Measurements from ENCODE around the gene CUX1.

DNA sequence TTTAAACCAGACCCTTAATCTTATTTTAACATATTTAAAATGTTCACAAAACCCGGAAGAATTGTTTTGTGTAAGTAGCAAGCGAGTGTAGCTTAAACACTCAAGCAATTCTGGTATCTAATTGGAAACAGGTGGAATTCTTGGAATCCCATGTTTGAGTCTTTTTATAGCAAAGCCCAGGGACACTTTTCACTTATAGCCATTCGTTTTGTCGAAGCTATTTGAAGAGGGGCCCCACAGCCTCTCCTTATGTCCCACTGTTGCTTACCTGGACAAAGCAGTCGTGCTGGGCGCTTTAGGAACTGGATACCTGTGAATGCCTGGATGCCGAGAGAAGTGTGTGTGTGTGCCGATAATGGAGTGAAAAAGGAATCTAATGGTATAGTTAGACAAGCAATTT is 3.3 kb downstream of the CUX1 start:
- TF ChIP-seq, protein P1, sequence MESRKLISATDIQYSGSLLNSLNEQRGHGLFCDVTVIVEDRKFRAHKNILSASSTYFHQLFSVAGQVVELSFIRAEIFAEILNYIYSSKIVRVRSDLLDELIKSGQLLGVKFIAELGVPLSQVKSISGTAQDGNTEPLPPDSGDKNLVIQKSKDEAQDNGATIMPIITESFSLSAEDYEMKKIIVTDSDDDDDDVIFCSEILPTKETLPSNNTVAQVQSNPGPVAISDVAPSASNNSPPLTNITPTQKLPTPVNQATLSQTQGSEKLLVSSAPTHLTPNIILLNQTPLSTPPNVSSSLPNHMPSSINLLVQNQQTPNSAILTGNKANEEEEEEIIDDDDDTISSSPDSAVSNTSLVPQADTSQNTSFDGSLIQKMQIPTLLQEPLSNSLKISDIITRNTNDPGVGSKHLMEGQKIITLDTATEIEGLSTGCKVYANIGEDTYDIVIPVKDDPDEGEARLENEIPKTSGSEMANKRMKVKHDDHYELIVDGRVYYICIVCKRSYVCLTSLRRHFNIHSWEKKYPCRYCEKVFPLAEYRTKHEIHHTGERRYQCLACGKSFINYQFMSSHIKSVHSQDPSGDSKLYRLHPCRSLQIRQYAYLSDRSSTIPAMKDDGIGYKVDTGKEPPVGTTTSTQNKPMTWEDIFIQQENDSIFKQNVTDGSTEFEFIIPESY (IDR thresholded peaks at IDR 0.05) = no peak
- no peak for TF ChIP-seq HCFC1 (IDR thresholded peaks at IDR 0.05; ENCODE audit: low read length)
- no peak for TF ChIP-seq HDAC2 (IDR thresholded peaks at IDR 0.05)
- no peak for TF ChIP-seq MEF2A (IDR thresholded peaks at IDR 0.05; ENCODE audit: insufficient read depth, low read depth, low read length)
- no peak for TF ChIP-seq POLR2AphosphoS5 (IDR thresholded peaks at IDR 0.05; ENCODE audit: low read length)
- TF ChIP-seq, protein P2, sequence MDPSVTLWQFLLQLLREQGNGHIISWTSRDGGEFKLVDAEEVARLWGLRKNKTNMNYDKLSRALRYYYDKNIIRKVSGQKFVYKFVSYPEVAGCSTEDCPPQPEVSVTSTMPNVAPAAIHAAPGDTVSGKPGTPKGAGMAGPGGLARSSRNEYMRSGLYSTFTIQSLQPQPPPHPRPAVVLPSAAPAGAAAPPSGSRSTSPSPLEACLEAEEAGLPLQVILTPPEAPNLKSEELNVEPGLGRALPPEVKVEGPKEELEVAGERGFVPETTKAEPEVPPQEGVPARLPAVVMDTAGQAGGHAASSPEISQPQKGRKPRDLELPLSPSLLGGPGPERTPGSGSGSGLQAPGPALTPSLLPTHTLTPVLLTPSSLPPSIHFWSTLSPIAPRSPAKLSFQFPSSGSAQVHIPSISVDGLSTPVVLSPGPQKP (IDR thresholded peaks at IDR 0.05; ENCODE audit: low read depth, low read length) = no peak
- no peak for TF ChIP-seq EZH2 (IDR thresholded peaks at IDR 0.05; ENCODE audit: borderline replicate concordance, control insufficient read depth, low read depth, low read length)
- TF ChIP-seq RCOR1 (conservative IDR thresholded peaks at IDR 0.05; ENCODE audit: low read depth, low read length) = no peak
